Heart right ventricle (tissue), 16 donors: ENCODE data around the gene TBCK. TPM values are rescaled to one million over a fixed set of nuclear protein-coding genes. Genes with fewer than 3 reads are reported as not detected.

Experiments
- ATAC-seq, 8 donors: fragments of 200-7000 bp; cut with Tn5 transposase; one replicate each; pipeline ENCODE4 v1.9.1; 2020; ENCODE audit warnings: mild to moderate bottlenecking in 8 of 8, moderate library complexity in 8 of 8, moderate number of reproducible peaks in 1 of 8
- DNase-seq, 2 donors: peaks; one replicate each; pipeline ENCODE4 v3.0.0-alpha.2; 2020
- H3K27ac ChIP-seq, 10 donors: fragments of 200-600 bp; sonication (generic) in 2 of 10; one replicate each; pipeline versions ENCODE4 v1.5.0 to v1.8.0; 2020 to 2022; ENCODE audit warnings: mild to moderate bottlenecking in 3 of 10
- H3K27me3 ChIP-seq, 7 donors: fragments of 200-600 bp; one replicate each; pipeline ENCODE4 v1.8.0; 2021 to 2022; ENCODE audit warnings: mild to moderate bottlenecking in 2 of 7
- H3K36me3 ChIP-seq, 9 donors: fragments of 200-600 bp; sonication (generic) in 1 of 9; one replicate each; pipeline versions ENCODE4 v1.5.0 to v1.8.0; 2020 to 2022; ENCODE audit warnings: mild to moderate bottlenecking in 2 of 9
- H3K4me1 ChIP-seq, 9 donors: fragments of 200-600 bp; sonication (generic) in 1 of 9; one replicate each; pipeline versions ENCODE4 v1.5.0 to v1.8.0; 2020 to 2022; ENCODE audit warnings: mild to moderate bottlenecking in 4 of 9
- H3K4me3 ChIP-seq, 10 donors: fragments of 200-600 bp; sonication (generic) in 2 of 10; one replicate each; pipeline versions ENCODE4 v1.5.0 to v1.8.0; 2020 to 2022; ENCODE audit warnings: mild to moderate bottlenecking in 7 of 10, moderate library complexity in 2 of 10
- H3K9me3 ChIP-seq, 11 donors: fragments of 200-600 bp in 10 of 11; sonication (generic) in 2 of 11; one replicate each; pipeline versions ENCODE4 v1.5.0 to v1.8.0; 2013 to 2022; ENCODE audit warnings: mild to moderate bottlenecking in 2 of 11, control low read depth in 1 of 11, moderate library complexity in 1 of 11
- WGBS, 2 donors: extraction: QIAGEN DNeasy Blood & Tissue Kit; methylation state at CpG; one replicate each; pipeline ENCODE4 v1.1.7; 2013; ENCODE audit warnings: inconsistent platforms in 1 of 2; 5-methylcytosine and 5-hydroxymethylcytosine counted together
- intact Hi-C, 10 donors: fragments of 100-400 bp; cut with DNase I; formaldehyde crosslinking; loops; one replicate each; pipeline versions ENCODE4 v1.11.1 to v1.14.2; 2022
- polyA plus RNA-seq, 2 donors: library from polyadenylated mRNA; stranded (reverse); fragments of 200-250 nt; gene quantifications; one replicate each; pipeline ENCODE4 v1.2.3, GENCODE V29; 2013
- total RNA-seq, 10 donors: library from RNA; stranded (reverse); fragmentation: NEBNext Ultra II Directional in 3 of 10; extraction: Animal tissue kit (Norgen Biotek cat#: 25700) in 3 of 10; gene quantifications; one replicate each; pipeline versions ENCODE4 v1.2.1 to v1.2.4, GENCODE V29; 2021 to 2023
- TF ChIP-seq, protein P1 (sequence below), 9 donors: fragments of 200-600 bp; sonication (generic) in 2 of 9; IDR thresholded peaks; one replicate each; pipeline versions ENCODE4 v1.5.0 to v1.8.0; 2021 to 2022; ENCODE audit warnings: antibody characterized with exemption in 9 of 9, mild to moderate bottlenecking in 5 of 9, moderate library complexity in 1 of 9
- donor health status: Arrhythmogenic right ventricular cardiomyopathy.
- donor health status: ischemic (EF 13 %, LVEDD 7.1; RV severe dilation, severe dysfunction).
- donor health status: healthy with polysubstance abuse.
- donor health status: DM: no; HTN: yes; CAD: no.
- donor health status: DM: no; HTN: no; CAD: no.
- donor health status: ischemic (EF 25% LVEDD 6.9; RV normal size, moderate dysfunction).
- donor health status: ischemic (EF 25% LVEDD 5.7; RV mildly dilated, moderate dysfunction).
- donor health status: healthy.
- donor health status: DM: yes; HTN: yes; CAD: no.
- donor health status: Ischemic cardiomyopathy.
- donor health status: ischemic (EF 35%, LVEDD 5.7; RV mildly dilated, moderate dysfunction).
- donor health status: nonischemic (EF 11% LVEDD 7.7; RV severe dilation, severe dysfunction).
- donor health status: DM: yes; HTN: yes; CAD: no.
- donor health status: PGD.
- donor health status: ischemic (EF 29% LVEDD 5.4; RV normal size, mild dysfunction).
- donor health status: nonischemic (EF 23%, LVEDD 6.1; RV moderate dilation, normal function).

Gene TBCK
- total and polyA plus RNA-seq, 12 donors, result 5.0 to 22.8 (median 17.4) TPM

DNA sequence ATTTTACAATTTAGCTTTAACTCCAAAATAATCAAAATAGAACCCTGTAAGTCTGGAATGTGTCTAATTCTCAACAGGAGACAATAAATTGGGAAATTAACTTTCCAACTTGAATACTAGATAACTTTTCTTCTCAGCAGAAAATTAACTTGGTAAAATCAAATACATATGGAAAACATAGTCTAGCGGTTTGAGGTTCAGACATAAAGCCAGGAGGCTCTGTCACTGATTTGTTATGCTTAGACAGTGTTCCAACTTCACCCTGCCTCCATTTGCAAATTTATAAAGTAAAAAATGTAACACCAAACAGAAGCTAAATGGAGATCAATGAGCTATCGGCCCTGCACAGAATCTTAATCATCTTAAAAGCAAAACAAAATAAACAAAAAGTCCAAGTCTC is 46.3 kb downstream of the TBCK start:
- 88 to 98% methylated on average over 2 of the region's 2 CpGs for WGBS, 2 donors
- H3K4me1 ChIP-seq, result peaks cover 0 to 13% (median 1%) of the 10 kb centered on the region in 9 donors
- no peaks in the 10 kb centered on the region for H3K27me3 ChIP-seq
- H3K27ac ChIP-seq, result no peak overlapping the region
- peaks cover 0 to 7% (median 0%) of the 10 kb centered on the region in 9 donors for H3K36me3 ChIP-seq
- intact Hi-C loops, result loop anchor here in 5 of 10 donors (5.0 to 10.0 kb wide), 3 partner anchors 225 to 235 kb away; no protein-coding TSS in a partner anchor
- H3K9me3 ChIP-seq, result no peaks in the 10 kb centered on the region
- no peak for DNase-seq
- TF ChIP-seq, protein P1, sequence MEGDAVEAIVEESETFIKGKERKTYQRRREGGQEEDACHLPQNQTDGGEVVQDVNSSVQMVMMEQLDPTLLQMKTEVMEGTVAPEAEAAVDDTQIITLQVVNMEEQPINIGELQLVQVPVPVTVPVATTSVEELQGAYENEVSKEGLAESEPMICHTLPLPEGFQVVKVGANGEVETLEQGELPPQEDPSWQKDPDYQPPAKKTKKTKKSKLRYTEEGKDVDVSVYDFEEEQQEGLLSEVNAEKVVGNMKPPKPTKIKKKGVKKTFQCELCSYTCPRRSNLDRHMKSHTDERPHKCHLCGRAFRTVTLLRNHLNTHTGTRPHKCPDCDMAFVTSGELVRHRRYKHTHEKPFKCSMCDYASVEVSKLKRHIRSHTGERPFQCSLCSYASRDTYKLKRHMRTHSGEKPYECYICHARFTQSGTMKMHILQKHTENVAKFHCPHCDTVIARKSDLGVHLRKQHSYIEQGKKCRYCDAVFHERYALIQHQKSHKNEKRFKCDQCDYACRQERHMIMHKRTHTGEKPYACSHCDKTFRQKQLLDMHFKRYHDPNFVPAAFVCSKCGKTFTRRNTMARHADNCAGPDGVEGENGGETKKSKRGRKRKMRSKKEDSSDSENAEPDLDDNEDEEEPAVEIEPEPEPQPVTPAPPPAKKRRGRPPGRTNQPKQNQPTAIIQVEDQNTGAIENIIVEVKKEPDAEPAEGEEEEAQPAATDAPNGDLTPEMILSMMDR (IDR thresholded peaks at IDR 0.05), result no peak
- H3K4me3 ChIP-seq, result no peak overlapping the region
- ATAC-seq, result no peak

DNA sequence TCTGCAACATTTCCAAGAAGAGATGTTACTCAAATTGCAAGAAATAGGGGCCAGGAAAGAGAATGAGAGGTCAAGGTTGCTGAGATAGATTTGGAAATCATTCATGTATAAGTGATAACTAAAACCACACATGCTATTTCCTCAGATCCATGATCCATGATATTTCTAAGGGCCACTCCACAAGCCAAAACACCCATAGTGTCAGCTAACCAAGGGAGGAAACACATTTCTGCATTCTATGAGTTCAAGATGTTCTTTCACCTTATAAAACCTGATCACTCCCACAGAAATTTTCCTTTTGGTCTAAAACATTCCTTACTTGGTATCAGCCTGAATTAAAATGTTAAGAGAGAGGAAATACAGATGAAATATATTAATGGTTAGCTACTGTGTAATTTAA is 47.2 kb downstream of the TBCK start:
- Histone ChIP-seq H3K4me1 (peaks cover 0 to 22% (median 9%) of the 10 kb centered on the region in 9 donors), H3K9me3 (no peaks in the 10 kb centered on the region), H3K27ac (no peak overlapping the region), H3K27me3 (no peaks in the 10 kb centered on the region), H3K4me3 (no peak overlapping the region), H3K36me3 (no peaks in the 10 kb centered on the region)
- no peak for DNase-seq
- TF ChIP-seq, protein P1 (IDR thresholded peaks at IDR 0.05), result no peak
- ATAC-seq, result no peak
- intact Hi-C loops, result loop anchor here in 5 of 10 donors (5.0 to 10.0 kb wide), 3 partner anchors 226 to 236 kb away; no protein-coding TSS in a partner anchor

DNA sequence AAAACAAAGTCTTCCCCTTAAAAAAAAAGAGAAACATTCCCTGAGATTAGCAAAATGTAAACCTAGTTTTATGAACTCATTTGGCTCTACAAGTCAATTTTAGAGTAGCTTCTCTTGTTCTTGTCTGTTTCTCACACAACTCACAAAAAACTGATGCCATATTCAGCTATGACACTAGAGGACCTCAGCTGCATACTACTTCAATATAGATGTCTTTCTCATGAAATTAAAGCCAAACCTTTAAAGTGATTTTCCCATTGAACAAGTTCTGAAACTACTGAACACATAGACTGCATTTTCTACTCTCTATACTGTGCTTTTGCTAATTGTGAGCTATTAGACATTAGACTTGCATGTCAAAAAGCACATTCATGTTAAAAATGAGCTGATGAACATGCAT is 49.8 kb downstream of the TBCK start:
- intact Hi-C loops, result loop anchor here in 5 of 10 donors (5.0 to 10.0 kb wide), 3 partner anchors 229 to 239 kb away; no protein-coding TSS in a partner anchor
- no peak for DNase-seq

DNA sequence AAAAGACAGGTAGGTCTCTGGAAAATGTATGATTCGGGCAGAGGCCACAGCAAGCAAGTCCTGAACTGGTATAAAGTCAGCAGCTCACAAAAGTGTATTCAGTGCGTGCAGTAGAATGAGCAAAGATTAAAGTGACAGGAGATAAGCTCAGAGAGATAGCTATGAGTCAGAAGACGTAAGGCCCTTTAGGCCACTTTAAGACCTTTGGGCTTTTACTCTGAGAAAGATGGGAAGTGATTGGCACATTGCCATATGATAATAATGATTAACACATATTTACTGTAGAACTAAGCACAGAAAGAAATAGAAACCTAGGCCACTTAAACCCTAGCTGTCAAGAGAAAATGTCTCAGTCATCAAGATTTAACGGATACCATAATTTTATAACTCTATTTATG is 51.7 kb downstream of the TBCK start:
- ATAC-seq (no peak), DNase-seq (no peak)
- Histone ChIP-seq H3K4me3 (no peak overlapping the region), H3K36me3 (peaks cover 0 to 18% (median 0%) of the 10 kb centered on the region in 9 donors), H3K27me3 (no peaks in the 10 kb centered on the region), H3K9me3 (no peaks in the 10 kb centered on the region), H3K4me1 (peaks cover 0 to 17% (median 9%) of the 10 kb centered on the region in 9 donors), H3K27ac (no peak overlapping the region)
- TF ChIP-seq, protein P1 (IDR thresholded peaks at IDR 0.05), result no peak
- intact Hi-C loops, result loop anchor here in 4 of 10 donors (10.0 kb wide), 2 partner anchors 230 to 240 kb away; no protein-coding TSS in a partner anchor
- 70 to 71% methylated on average over 4 of the region's 4 CpGs for WGBS, 2 donors

More for the DNA sequence above, 49.8 kb downstream of the TBCK start:
- no peak for ATAC-seq
- H3K36me3 ChIP-seq, result peaks cover 0 to 9% (median 0%) of the 10 kb centered on the region in 9 donors
- H3K4me1 ChIP-seq, result peaks cover 0 to 22% (median 9%) of the 10 kb centered on the region in 9 donors
- H3K4me3 ChIP-seq, result no peak overlapping the region
- TF ChIP-seq, protein P1 (IDR thresholded peaks at IDR 0.05), result peak in 7 of 9 donors; percentile 36 to 62 (median 46)
- H3K9me3 ChIP-seq, result no peaks in the 10 kb centered on the region
- no peaks in the 10 kb centered on the region for H3K27me3 ChIP-seq
- no peak overlapping the region for H3K27ac ChIP-seq
